HG03460 (cell line): ENCODE results near the gene EFCAB8.
"Not testable (repeated sequence)": the region's sequence is repeated elsewhere in the genome, so short reads cannot be mapped to it uniquely, and the experiment has no call there.

ENCODE experiments used
- ATAC-seq: cut with Tn5 transposase; IDR thresholded peaks from one replicate; pipeline ENCODE4 v1.9.1; 2021; ENCODE audit not compliant: unreplicated experiment

Gene EFCAB8

GRCh38 chr20:32885185-32885584 is 26.5 kb downstream of the EFCAB8 start:
- no peak for ATAC-seq

GRCh38 chr20:32885952-32886351 is 27.2 kb downstream of the EFCAB8 start:
- ATAC-seq: no peak

- no peak for ATAC-seq
Observed at GRCh38 chr20:32886652-32887051, 27.9 kb downstream of the EFCAB8 start.

- no peak for ATAC-seq
Observed at GRCh38 chr20:32887492-32887891, 28.8 kb downstream of the EFCAB8 start.

GRCh38 chr20:32888636-32889035 is 29.9 kb downstream of the EFCAB8 start:
- no peak for ATAC-seq

- ATAC-seq: no peak
Observed at GRCh38 chr20:32889281-32889680, 30.6 kb downstream of the EFCAB8 start.

GRCh38 chr20:32891491-32891890 is 32.8 kb downstream of the EFCAB8 start:
- ATAC-seq: no peak

- ATAC-seq: no peak
Observed at GRCh38 chr20:32891926-32892660, 33.4 kb downstream of the EFCAB8 start.

GRCh38 chr20:32893263-32894025 is 34.7 kb downstream of the EFCAB8 start:
- no peak for ATAC-seq

GRCh38 chr20:32894026-32894483 is 35.3 kb downstream of the EFCAB8 start:
- ATAC-seq: no peak

GRCh38 chr20:32894711-32895355 is 36.1 kb downstream of the EFCAB8 start:
- ATAC-seq: no peak

GRCh38 chr20:32896521-32897280 is 38.0 kb downstream of the EFCAB8 start:
- no peak for ATAC-seq

GRCh38 chr20:32898729-32899128 is 40.0 kb downstream of the EFCAB8 start:
- no peak for ATAC-seq

- no peak for ATAC-seq
Observed at GRCh38 chr20:32902456-32903420, 44.0 kb downstream of the EFCAB8 start.

- ATAC-seq: no peak
Observed at GRCh38 chr20:32903666-32904175, 45.0 kb downstream of the EFCAB8 start.

- not testable (repeated sequence) for ATAC-seq
Observed at GRCh38 chr20:32904678-32905077, 46.0 kb downstream of the EFCAB8 start.

GRCh38 chr20:32906200-32906599 is 47.5 kb downstream of the EFCAB8 start:
- ATAC-seq: no peak

- ATAC-seq: no peak
Observed at GRCh38 chr20:32906871-32907495, 48.3 kb downstream of the EFCAB8 start.

GRCh38 chr20:32907886-32908285 is 49.2 kb downstream of the EFCAB8 start:
- ATAC-seq: no peak
